ENCODE measurements around the gene KIAA0408. TPM values are rescaled to one million over a fixed set of nuclear protein-coding genes. Genes with fewer than 3 reads are reported as not detected.

The KIAA0408 gene
- total RNA-seq, 1 experiment from 2014 or later: 3.1 TPM

DNA sequence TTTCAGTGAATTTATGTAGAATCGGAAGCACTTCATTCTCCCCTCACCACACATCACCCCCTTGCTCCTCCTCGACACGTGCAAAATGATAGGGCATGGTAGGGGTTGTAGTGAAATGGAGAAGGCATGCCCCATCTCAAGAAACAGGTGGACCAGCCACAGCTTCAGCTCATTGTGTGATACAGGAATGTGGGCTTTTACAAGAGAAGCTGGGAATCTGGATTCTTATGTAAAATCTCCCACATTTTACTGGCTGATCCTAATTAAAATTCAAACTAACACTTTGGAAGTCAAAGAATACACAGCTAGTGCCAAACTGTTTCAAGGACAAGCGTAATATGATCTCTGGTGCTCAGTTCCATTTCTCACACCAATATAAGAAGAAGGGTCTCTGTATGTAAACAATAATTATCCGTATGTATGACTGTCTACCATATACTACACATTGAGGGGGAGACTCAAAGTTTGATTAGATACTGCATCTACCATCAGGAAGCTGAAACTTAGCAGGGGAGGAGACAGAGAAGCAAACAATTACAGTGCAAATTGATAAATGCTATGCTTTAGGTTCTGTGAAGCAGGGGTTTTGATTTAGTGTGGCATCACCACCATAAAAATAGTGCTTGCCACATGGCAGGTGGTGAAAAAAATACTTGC is 24.3 kb upstream of the KIAA0408 start:
- Mint-ChIP-seq H3K4me1 (peaks cover 76 to 77% of the 10 kb centered on the region in 2 experiments), H3K36me3 (ENCODE audit: insufficient read depth in 1 of 3, low read depth in 3 of 3) (peaks cover 6 to 28% (median 14%) of the 10 kb centered on the region in 3 experiments; a peak in 6 of 7 replicates), H3K4me3 (peak overlapping the region; percentile 14 to 71), H3K27ac (peak overlapping the region; percentile 91 to 100 (median 99)), H3K9me3 (no peaks in the 10 kb centered on the region; a peak in 1 of 5 replicates), H3K27me3 (ENCODE audit: low read depth) (no peaks in the 10 kb centered on the region)
- H3K4me1 ChIP-seq (ENCODE audit: insufficient read depth, low read length): peaks cover 10% of the 10 kb centered on the region; the same call in 1 of the 2 replicates
- H3K9ac ChIP-seq (ENCODE audit: extremely low read depth, insufficient read length, low read length): no peak overlapping the region
- no peak overlapping the region for H4K8ac ChIP-seq (replicated peaks; ENCODE audit: insufficient read length, low read depth, low read length)
- no peak overlapping the region for H2BK15ac ChIP-seq (ENCODE audit: low read depth, low read length)
- H4K91ac ChIP-seq (ENCODE audit: insufficient read length, low read depth, low read length): no peak overlapping the region
- H3K4me2 ChIP-seq (ENCODE audit: insufficient read depth, insufficient read length, low read length): peak overlapping the region; percentile 65
- H4K20me1 ChIP-seq (ENCODE audit: control insufficient read depth, insufficient read depth, insufficient read length): no peaks in the 10 kb centered on the region
- no peak overlapping the region for H2BK5ac ChIP-seq (ENCODE audit: insufficient read length, low read length)
- no peak overlapping the region for H2AFZ ChIP-seq (ENCODE audit: low read length)
- WGBS (ENCODE audit: extremely low coverage, insufficient read length, low lambda C conversion rate): no CpG with 5 or more reads among the region's 5 CpGs
- H3K18ac ChIP-seq (ENCODE audit: insufficient read length, low read depth, low read length): peak overlapping the region; percentile 72
- DNase-seq: peak; percentile 76
- no peak overlapping the region for H2BK120ac ChIP-seq (ENCODE audit: low read depth, low read length, poor library complexity, severe bottlenecking)
- peak overlapping the region; percentile 99 for H3K27ac ChIP-seq (ENCODE audit: insufficient read length, low read depth, low read length)
- no peak overlapping the region for H2BK12ac ChIP-seq (ENCODE audit: insufficient read length, low read depth, low read length)
- H3K4ac ChIP-seq (ENCODE audit: low read depth, low read length): no peak overlapping the region; the same call in 1 of the 2 replicates
- peak overlapping the region; percentile 29; the same call in 1 of the 2 replicates for H3K14ac ChIP-seq (ENCODE audit: insufficient read depth, low read length)
- H3K27me3 ChIP-seq (ENCODE audit: insufficient read depth, low read length): no peaks in the 10 kb centered on the region
- H2BK20ac ChIP-seq (ENCODE audit: low read depth, low read length, poor library complexity, severe bottlenecking): no peak overlapping the region
- H3K23me2 ChIP-seq (ENCODE audit: insufficient read length, low read depth, low read length, poor library complexity, severe bottlenecking): no peaks in the 10 kb centered on the region
- no peak overlapping the region for H3K56ac ChIP-seq (ENCODE audit: insufficient read length, low read depth, low read length)
- TF ChIP-seq, protein P1, sequence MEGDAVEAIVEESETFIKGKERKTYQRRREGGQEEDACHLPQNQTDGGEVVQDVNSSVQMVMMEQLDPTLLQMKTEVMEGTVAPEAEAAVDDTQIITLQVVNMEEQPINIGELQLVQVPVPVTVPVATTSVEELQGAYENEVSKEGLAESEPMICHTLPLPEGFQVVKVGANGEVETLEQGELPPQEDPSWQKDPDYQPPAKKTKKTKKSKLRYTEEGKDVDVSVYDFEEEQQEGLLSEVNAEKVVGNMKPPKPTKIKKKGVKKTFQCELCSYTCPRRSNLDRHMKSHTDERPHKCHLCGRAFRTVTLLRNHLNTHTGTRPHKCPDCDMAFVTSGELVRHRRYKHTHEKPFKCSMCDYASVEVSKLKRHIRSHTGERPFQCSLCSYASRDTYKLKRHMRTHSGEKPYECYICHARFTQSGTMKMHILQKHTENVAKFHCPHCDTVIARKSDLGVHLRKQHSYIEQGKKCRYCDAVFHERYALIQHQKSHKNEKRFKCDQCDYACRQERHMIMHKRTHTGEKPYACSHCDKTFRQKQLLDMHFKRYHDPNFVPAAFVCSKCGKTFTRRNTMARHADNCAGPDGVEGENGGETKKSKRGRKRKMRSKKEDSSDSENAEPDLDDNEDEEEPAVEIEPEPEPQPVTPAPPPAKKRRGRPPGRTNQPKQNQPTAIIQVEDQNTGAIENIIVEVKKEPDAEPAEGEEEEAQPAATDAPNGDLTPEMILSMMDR (conservative IDR thresholded peaks at IDR 0.05): no peak
- peak overlapping the region; percentile 84 for H3T11ph ChIP-seq (ENCODE audit: low read length)
- H3K23ac ChIP-seq (ENCODE audit: insufficient read length, low read depth, low read length): no peak overlapping the region
- H2AK5ac ChIP-seq (ENCODE audit: insufficient read length, low read length): peak overlapping the region; percentile 52
- no peaks in the 10 kb centered on the region for H3K79me2 ChIP-seq (ENCODE audit: insufficient read depth, low read length)
- no peaks in the 10 kb centered on the region for H3K9me3 ChIP-seq (ENCODE audit: control insufficient read depth, low read depth, low read length)
- no peaks in the 10 kb centered on the region for H3K79me1 ChIP-seq (ENCODE audit: insufficient read depth, low read depth, low read length, poor library complexity, severe bottlenecking)
- H4K5ac ChIP-seq (ENCODE audit: insufficient read length, low read depth, low read length): no peak overlapping the region

All from H9 (cell line).